ENCODE measurements around the gene C8A. TPM values are rescaled to one million over a fixed set of nuclear protein-coding genes. Genes with fewer than 3 reads are reported as not detected.

The C8A gene
- total RNA-seq, 4 donors from 2014 or later, result not detected

DNA sequence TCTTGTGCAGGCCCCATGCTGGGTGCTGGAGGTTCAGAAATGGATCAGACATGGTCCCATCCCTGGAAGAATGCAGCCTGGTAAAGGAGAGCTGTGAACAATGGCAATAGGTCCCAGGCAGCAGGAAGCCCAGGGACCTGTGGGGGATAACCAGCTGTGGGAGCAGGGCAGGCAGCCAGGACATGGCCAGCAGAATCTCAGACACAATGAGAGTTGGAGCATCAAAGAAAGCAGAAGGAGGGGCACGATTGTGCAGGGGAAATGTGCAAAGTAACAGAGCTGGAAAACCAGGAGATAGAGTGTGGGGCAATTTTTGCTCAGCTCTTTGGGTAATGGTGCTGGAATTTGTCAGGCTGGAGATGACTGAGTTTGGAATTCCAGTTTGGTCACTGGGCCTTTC lies 66.9 kb downstream of the C8A start:
- WGBS, result 63% methylated on average over 1 of the region's 1 CpG
- H3K4me1 ChIP-seq, result no peaks in the 10 kb centered on the region
- DNase-seq (ENCODE audit: extremely low spot score), result no peak

DNA sequence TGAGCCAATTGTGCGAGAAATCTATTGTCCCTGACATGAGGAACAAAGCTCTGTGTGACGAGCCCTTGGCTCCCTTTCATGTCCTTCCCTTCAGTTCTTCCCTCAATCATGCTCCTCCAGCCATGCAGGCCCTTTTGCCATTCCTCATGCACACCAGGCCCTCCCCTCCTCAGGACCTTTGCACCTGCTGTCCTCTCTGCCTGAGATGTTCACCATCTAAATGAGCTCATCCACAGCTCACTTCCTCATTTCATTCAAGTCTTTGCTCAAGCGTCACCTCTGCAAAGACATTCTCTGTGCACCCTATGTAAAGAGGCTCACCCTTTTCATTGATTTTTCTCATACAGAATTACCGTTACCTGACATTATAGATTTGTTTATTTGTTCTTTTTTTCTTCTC lies 67.5 kb downstream of the C8A start:
- TF ChIP-seq EP300 (IDR thresholded peaks at IDR 0.05) (no peak), POLR2AphosphoS5 (IDR thresholded peaks at IDR 0.05) (no peak), POLR2A (IDR thresholded peaks at IDR 0.05; ENCODE audit: low read depth) (no peak)
- TF ChIP-seq, protein P1, sequence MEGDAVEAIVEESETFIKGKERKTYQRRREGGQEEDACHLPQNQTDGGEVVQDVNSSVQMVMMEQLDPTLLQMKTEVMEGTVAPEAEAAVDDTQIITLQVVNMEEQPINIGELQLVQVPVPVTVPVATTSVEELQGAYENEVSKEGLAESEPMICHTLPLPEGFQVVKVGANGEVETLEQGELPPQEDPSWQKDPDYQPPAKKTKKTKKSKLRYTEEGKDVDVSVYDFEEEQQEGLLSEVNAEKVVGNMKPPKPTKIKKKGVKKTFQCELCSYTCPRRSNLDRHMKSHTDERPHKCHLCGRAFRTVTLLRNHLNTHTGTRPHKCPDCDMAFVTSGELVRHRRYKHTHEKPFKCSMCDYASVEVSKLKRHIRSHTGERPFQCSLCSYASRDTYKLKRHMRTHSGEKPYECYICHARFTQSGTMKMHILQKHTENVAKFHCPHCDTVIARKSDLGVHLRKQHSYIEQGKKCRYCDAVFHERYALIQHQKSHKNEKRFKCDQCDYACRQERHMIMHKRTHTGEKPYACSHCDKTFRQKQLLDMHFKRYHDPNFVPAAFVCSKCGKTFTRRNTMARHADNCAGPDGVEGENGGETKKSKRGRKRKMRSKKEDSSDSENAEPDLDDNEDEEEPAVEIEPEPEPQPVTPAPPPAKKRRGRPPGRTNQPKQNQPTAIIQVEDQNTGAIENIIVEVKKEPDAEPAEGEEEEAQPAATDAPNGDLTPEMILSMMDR (IDR thresholded peaks at IDR 0.05), result no peak
- Histone ChIP-seq H3K9me3 (no peaks in the 10 kb centered on the region), H3K27ac (replicated peaks in 1 of 4) (no peak overlapping the region), H3K36me3 (no peaks in the 10 kb centered on the region), H3K4me3 (no peak overlapping the region), H3K27me3 (no peaks in the 10 kb centered on the region), H3K4me1 (no peaks in the 10 kb centered on the region)
- intact Hi-C loops (cut with DNase I), result no loop called here
- no peak for DNase-seq (ENCODE audit: extremely low spot score)
- WGBS, result 90% methylated on average over 4 of the region's 4 CpGs

More for the DNA sequence above, 66.9 kb downstream of the C8A start:
- intact Hi-C loops (cut with DNase I), result no loop called here
- no peaks in the 10 kb centered on the region for H3K36me3 ChIP-seq
- TF ChIP-seq POLR2AphosphoS5 (IDR thresholded peaks at IDR 0.05), result no peak
- TF ChIP-seq, protein P1 (IDR thresholded peaks at IDR 0.05), result no peak
- no peak for TF ChIP-seq POLR2A (IDR thresholded peaks at IDR 0.05; ENCODE audit: low read depth)
- TF ChIP-seq EP300 (IDR thresholded peaks at IDR 0.05), result no peak
- H3K4me3 ChIP-seq, result no peak overlapping the region
- no peaks in the 10 kb centered on the region for H3K9me3 ChIP-seq
- no peaks in the 10 kb centered on the region for H3K27me3 ChIP-seq
- H3K27ac ChIP-seq (replicated peaks in 1 of 4), result no peak overlapping the region

DNA sequence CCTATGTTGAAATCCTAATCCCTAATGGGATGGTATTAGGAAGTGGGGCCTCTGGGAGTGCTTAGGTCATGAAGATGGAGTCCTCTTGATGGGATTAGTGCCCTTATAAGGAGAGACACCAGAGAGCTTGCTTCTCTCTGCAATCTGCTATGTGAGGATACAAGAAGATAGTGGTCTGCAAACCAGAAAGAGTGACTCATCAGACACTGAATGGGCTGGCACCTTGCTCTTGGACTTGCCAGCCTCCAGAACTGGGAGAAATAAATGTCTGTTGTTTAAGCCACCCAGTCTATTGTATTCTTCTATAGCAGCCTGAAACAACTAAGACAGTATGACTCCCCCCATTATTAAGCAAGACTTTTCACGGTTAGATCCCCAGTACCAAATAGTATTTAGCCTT lies 67.9 kb downstream of the C8A start:
- Histone ChIP-seq H3K36me3 (no peaks in the 10 kb centered on the region), H3K4me3 (no peak overlapping the region), H3K9me3 (no peaks in the 10 kb centered on the region), H3K4me1 (no peaks in the 10 kb centered on the region), H3K27me3 (no peaks in the 10 kb centered on the region), H3K27ac (replicated peaks in 1 of 4) (no peak overlapping the region)
- 100% methylated on average over 1 of the region's 1 CpG for WGBS
- intact Hi-C loops (cut with DNase I), result no loop called here
- TF ChIP-seq, protein P1 (IDR thresholded peaks at IDR 0.05), result no peak
- TF ChIP-seq EP300 (IDR thresholded peaks at IDR 0.05) (no peak), POLR2A (IDR thresholded peaks at IDR 0.05; ENCODE audit: low read depth) (no peak), POLR2AphosphoS5 (IDR thresholded peaks at IDR 0.05) (no peak)
- DNase-seq (ENCODE audit: extremely low spot score), result no peak

DNA sequence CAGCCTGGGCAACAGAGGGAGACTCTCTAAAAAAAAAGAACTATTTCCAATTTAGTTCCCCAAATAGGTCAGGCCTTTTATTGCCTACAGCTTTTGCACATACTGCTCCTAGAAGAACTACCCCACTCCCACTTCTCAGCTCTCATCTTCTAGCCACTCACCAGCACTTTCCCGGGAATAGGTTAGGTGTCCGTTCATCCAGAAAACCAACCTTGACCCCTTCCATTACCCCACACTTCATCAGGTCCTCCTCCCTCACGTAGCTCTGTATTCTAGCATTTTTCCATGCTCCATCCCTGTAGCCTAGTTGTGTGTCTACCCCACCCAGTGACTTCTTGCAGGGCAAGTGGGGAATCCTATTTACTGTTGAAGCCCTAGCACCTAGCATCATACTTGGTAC lies 68.6 kb downstream of the C8A start:
- no peak overlapping the region for H3K27ac ChIP-seq (replicated peaks in 1 of 4)
- DNase-seq (ENCODE audit: extremely low spot score), result no peak
- H3K27me3 ChIP-seq, result no peaks in the 10 kb centered on the region
- no peaks in the 10 kb centered on the region for H3K4me1 ChIP-seq
- H3K9me3 ChIP-seq, result no peaks in the 10 kb centered on the region
- intact Hi-C loops (cut with DNase I), result no loop called here
- 50% methylated on average over 3 of the region's 3 CpGs for WGBS
- TF ChIP-seq POLR2A (IDR thresholded peaks at IDR 0.05; ENCODE audit: low read depth), result no peak
- TF ChIP-seq POLR2AphosphoS5 (IDR thresholded peaks at IDR 0.05), result no peak
- TF ChIP-seq, protein P1 (IDR thresholded peaks at IDR 0.05), result no peak
- TF ChIP-seq EP300 (IDR thresholded peaks at IDR 0.05), result no peak
- no peak overlapping the region for H3K4me3 ChIP-seq
- H3K36me3 ChIP-seq, result no peaks in the 10 kb centered on the region

DNA sequence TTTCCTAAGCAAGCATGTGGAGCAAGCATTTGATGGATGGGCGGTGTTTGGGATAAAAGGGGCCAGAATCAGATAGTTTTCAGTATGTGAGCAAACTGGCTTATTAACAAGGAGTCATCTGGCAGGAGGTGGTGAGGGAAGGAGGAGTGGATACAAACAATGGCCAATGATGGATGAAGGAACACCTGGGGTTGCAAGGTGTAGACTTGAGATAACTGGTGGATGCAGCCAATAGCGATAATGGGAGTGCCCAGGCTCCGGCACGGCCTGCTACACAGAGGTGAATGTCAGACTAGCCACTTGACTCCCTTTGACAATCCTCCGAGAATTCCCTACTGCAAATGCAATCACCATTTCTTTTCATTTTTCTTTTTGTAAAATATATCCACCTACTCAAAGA lies 69.5 kb downstream of the C8A start:
- WGBS, result 85% methylated on average over 5 of the region's 5 CpGs
- H3K9me3 ChIP-seq, result no peaks in the 10 kb centered on the region
- no peaks in the 10 kb centered on the region for H3K4me1 ChIP-seq
- TF ChIP-seq, protein P1 (IDR thresholded peaks at IDR 0.05), result no peak
- no peak for TF ChIP-seq POLR2A (IDR thresholded peaks at IDR 0.05; ENCODE audit: low read depth)
- TF ChIP-seq EP300 (IDR thresholded peaks at IDR 0.05), result no peak
- TF ChIP-seq POLR2AphosphoS5 (IDR thresholded peaks at IDR 0.05), result no peak
- H3K4me3 ChIP-seq, result no peak overlapping the region
- DNase-seq (ENCODE audit: extremely low spot score), result no peak
- no peaks in the 10 kb centered on the region for H3K36me3 ChIP-seq
- intact Hi-C loops (cut with DNase I), result no loop called here
- H3K27me3 ChIP-seq, result no peaks in the 10 kb centered on the region
- H3K27ac ChIP-seq (replicated peaks in 1 of 4), result no peak overlapping the region

Data from esophagus muscularis mucosa (tissue), 4 donors.